SK-N-MC (cell line): Measurements from ENCODE around the gene NAT14.

Experiments used
- EZH2 ChIP-seq: fragments of 200-600 bp; sonication (generic); IDR thresholded peaks from one replicate; pipeline ENCODE4 v1.6.1; 2017; ENCODE audit warnings: antibody characterized with exemption
- POLR2AphosphoS5 ChIP-seq: IDR thresholded peaks from 2 replicates; pipeline ENCODE4 v1.6.1; 2012; ENCODE audit warnings: mild to moderate bottlenecking, low read depth, low read length, borderline replicate concordance

DNA sequence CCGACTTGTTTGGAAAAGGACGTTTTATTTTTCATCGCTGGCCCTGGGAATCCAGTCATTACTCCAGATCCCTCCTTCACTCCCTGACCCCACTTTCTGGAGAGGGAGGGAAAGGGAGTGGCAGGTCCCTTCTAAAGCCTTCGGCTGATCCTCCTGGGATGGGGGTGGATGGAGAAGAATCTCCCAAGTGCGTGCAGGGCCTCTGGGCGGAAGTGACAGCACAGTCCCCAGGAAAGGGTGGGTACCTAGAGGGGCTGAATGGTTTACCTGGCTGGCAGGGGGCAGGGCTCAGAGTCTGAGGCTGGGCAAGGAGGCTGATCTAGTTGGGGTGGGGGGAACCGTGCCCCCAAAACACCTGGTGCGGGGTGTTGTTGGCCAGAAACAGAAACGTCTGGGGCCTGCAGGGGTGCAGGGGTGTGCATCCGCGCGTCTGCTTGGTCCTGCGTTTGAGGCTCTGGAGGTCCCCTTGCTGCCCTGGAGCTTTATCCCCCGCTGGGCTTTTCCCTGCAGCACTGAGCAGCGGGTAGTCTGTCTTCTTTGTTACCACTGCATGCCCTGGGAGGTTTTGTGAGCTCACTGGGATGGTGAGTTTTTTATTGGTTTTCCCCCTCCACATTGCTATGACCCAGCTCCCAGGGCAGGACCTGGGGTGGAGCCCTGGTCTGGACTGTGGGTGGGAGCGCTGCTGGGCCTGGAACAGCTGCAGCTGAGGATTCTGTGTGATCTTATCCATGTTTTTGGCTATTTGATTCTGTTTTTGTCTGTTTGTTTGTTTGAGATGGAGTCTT is 11.6 kb upstream of the NAT14 start:
- TF ChIP-seq POLR2AphosphoS5 (no peak), EZH2 (no peak)
